Colonic mucosa (tissue), 4 donors: ENCODE data around the gene LRMDA. TPM values are rescaled to one million over a fixed set of nuclear protein-coding genes. Genes with fewer than 3 reads are reported as not detected.

Experiments used
- DNase-seq: peaks from one replicate; pipeline ENCODE4 v3.0.0-alpha.2; 2020
- H3K27ac ChIP-seq: fragments of 200-600 bp; one replicate; pipeline ENCODE4 v1.8.0; 2021
- H3K27me3 ChIP-seq: fragments of 200-600 bp; one replicate; pipeline ENCODE4 v1.8.0; 2021
- H3K36me3 ChIP-seq: fragments of 200-600 bp; one replicate; pipeline ENCODE4 v1.8.0; 2021
- H3K4me1 ChIP-seq: fragments of 200-600 bp; one replicate; pipeline ENCODE4 v1.8.0; 2021; ENCODE audit warnings: mild to moderate bottlenecking
- H3K4me3 ChIP-seq: fragments of 200-600 bp; one replicate; pipeline ENCODE4 v1.8.0; 2021
- H3K9ac ChIP-seq, 2 donors: one replicate each; pipeline ENCODE4 v1.7.0; 2013; ENCODE audit warnings: control low read depth in 2 of 2, low read depth in 2 of 2, low read length in 2 of 2
- H3K9me3 ChIP-seq: fragments of 200-600 bp; one replicate; pipeline ENCODE4 v1.8.0; 2021
- CTCF ChIP-seq: fragments of 200-600 bp; IDR thresholded peaks from one replicate; pipeline ENCODE4 v1.8.0; 2022; ENCODE audit warnings: antibody characterized with exemption, mild to moderate bottlenecking
- intact Hi-C: fragments of 100-400 bp; cut with DNase I; formaldehyde crosslinking; loops from one replicate; pipeline ENCODE4 v1.14.1; 2022
- total RNA-seq, 2 donors: library from RNA; stranded (reverse); fragmentation: NEBNext Ultra II Directional in 1 of 2; extraction: Animal tissue kit (Norgen Biotek cat#: 25700) in 1 of 2; gene quantifications; one replicate each; pipeline ENCODE4 v1.2.1, GENCODE V29; 2021
- donor health status: healthy.
- donor health status: DM: no; HTN: no; CAD: no.
- donor health status: DM: no; HTN: no; CAD: no.

LRMDA gene
- total RNA-seq, 2 donors from 2014 or later: 2.5 to 5.2 TPM

- Histone ChIP-seq H3K9me3 (no peaks in the 10 kb centered on the region), H3K27me3 (no peaks in the 10 kb centered on the region), H3K4me1 (no peaks in the 10 kb centered on the region), H3K4me3 (no peak overlapping the region), H3K9ac (no peak overlapping the region), H3K36me3 (no peaks in the 10 kb centered on the region), H3K27ac (no peak overlapping the region)
- intact Hi-C loops: no loop called here
- no peak for TF ChIP-seq CTCF
- no peak for DNase-seq
Observed at GRCh38 chr10:76043261-76043660, 611.8 kb downstream of the LRMDA start.

GRCh38 chr10:76044751-76045150 lies 613.3 kb downstream of the LRMDA start:
- H3K27ac ChIP-seq: no peak overlapping the region

GRCh38 chr10:76045174-76045573 lies 613.8 kb downstream of the LRMDA start:
- TF ChIP-seq CTCF: no peak
- Histone ChIP-seq H3K4me1 (no peaks in the 10 kb centered on the region), H3K27me3 (no peaks in the 10 kb centered on the region), H3K36me3 (no peaks in the 10 kb centered on the region), H3K4me3 (no peak overlapping the region), H3K9ac (no peak overlapping the region), H3K9me3 (no peaks in the 10 kb centered on the region), H3K27ac (no peak overlapping the region)
- DNase-seq: no peak
- intact Hi-C loops: no loop called here

More at GRCh38 chr10:76044751-76045150, 613.3 kb downstream of the LRMDA start:
- no peak overlapping the region for H3K9ac ChIP-seq
- no peaks in the 10 kb centered on the region for H3K4me1 ChIP-seq
- H3K9me3 ChIP-seq: no peaks in the 10 kb centered on the region
- DNase-seq: no peak
- intact Hi-C loops: no loop called here
- TF ChIP-seq CTCF: no peak
- no peak overlapping the region for H3K4me3 ChIP-seq
- H3K36me3 ChIP-seq: no peaks in the 10 kb centered on the region
- no peaks in the 10 kb centered on the region for H3K27me3 ChIP-seq

- Histone ChIP-seq H3K27ac (no peak overlapping the region), H3K36me3 (no peaks in the 10 kb centered on the region), H3K9me3 (no peaks in the 10 kb centered on the region), H3K4me3 (no peak overlapping the region), H3K27me3 (no peaks in the 10 kb centered on the region), H3K4me1 (no peaks in the 10 kb centered on the region), H3K9ac (no peak overlapping the region)
- no peak for DNase-seq
- no peak for TF ChIP-seq CTCF
- intact Hi-C loops: no loop called here
Observed at GRCh38 chr10:76047521-76047920, 616.1 kb downstream of the LRMDA start.

- Histone ChIP-seq H3K4me3 (no peak overlapping the region), H3K9me3 (no peaks in the 10 kb centered on the region), H3K4me1 (no peaks in the 10 kb centered on the region), H3K27me3 (no peaks in the 10 kb centered on the region), H3K9ac (no peak overlapping the region), H3K36me3 (no peaks in the 10 kb centered on the region), H3K27ac (no peak overlapping the region)
- no peak for DNase-seq
- TF ChIP-seq CTCF: no peak
- intact Hi-C loops: no loop called here
Observed at GRCh38 chr10:76049581-76050290, 618.3 kb downstream of the LRMDA start.
